ENCODE measurements around the gene GATA3. TPM values are rescaled to one million over a fixed set of nuclear protein-coding genes. Genes with fewer than 3 reads are reported as not detected.

Gene GATA3
- total RNA-seq, 1 donor from 2014 or later, result 17.6 TPM

DNA sequence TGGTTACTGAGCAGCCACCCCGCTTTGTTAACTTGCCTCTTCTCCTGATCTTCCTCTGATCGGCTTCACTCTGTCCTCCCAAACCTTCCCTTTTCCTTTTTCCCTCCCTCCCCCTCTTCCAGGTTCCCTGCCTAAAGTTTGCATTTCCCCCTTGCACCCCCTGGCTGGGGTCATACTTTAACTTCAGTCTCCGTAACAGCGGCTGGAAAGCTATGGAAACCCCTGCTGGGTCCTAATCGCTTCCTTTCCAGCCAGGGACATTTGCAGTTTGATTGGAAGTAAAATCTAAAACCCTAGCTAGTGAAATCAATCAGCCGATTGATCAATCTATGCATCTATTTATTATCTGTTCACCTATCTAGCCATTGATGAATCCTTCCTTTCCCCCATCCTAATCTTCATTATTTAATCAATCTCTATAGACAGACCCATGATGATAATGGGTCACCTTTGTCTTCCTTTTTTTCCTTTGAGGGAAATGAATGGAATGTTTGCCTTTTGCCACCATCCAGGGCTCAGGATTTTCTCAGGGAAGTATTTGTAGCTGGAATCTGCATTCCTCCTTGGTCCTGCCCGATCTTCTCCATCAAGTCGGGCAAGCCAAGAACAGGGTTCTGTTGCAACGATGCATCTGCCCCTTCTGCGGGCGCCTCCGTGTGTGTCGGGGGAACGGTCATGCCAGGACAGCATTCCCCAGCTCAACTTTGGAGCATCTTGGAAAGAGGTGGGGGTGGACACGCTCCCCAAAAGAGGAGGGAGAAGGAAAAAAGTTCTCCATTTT lies 8.8 kb downstream of the GATA3 start:
- no peak overlapping the region for H3K9ac ChIP-seq (ENCODE audit: low read length)
- no peak for FAIRE-seq
- Mint-ChIP-seq H3K27ac (ENCODE audit: unreplicated experiment) (peak overlapping the region; percentile 56), H3K4me3 (ENCODE audit: unreplicated experiment) (peak overlapping the region; percentile 5), H3K4me1 (ENCODE audit: low read depth, unreplicated experiment) (peaks cover 69% of the 10 kb centered on the region), H3K27me3 (ENCODE audit: low read depth, unreplicated experiment) (peaks cover 9% of the 10 kb centered on the region), H3K36me3 (ENCODE audit: low read depth, unreplicated experiment) (peaks cover 7% of the 10 kb centered on the region), H3K9me3 (ENCODE audit: unreplicated experiment) (no peaks in the 10 kb centered on the region)
- no peaks in the 10 kb centered on the region for H3K79me2 ChIP-seq (ENCODE audit: insufficient read depth, low read length)
- no peaks in the 10 kb centered on the region for H4K20me1 ChIP-seq (ENCODE audit: insufficient read depth, low read length)
- H3K27me3 ChIP-seq (ENCODE audit: insufficient read depth, low read length), result peaks cover 34% of the 10 kb centered on the region
- peaks cover 21% of the 10 kb centered on the region for H3K4me1 ChIP-seq (ENCODE audit: insufficient read depth, low read length)
- no peaks in the 10 kb centered on the region for H3K36me3 ChIP-seq (ENCODE audit: insufficient read depth, low read length)
- H3K4me2 ChIP-seq (ENCODE audit: low read length), result peak overlapping the region; percentile 48
- H3K4me3 ChIP-seq (ENCODE audit: insufficient read depth, low read depth, low read length), result no peak overlapping the region
- no peaks in the 10 kb centered on the region for H3K9me3 ChIP-seq (ENCODE audit: insufficient read depth, low read depth, low read length)
- no peak overlapping the region for H3K27ac ChIP-seq (ENCODE audit: low read depth, low read length)
- DNase-seq (ENCODE audit: low read depth), result no peak
- no peak overlapping the region for H2AFZ ChIP-seq (ENCODE audit: low read depth, low read length)
- TF ChIP-seq EZH2 (IDR thresholded peaks at IDR 0.05; ENCODE audit: insufficient read depth, low read length), result no peak
- TF ChIP-seq CTCF (IDR thresholded peaks at IDR 0.05; ENCODE audit: insufficient read depth, low read depth, low read length), result no peak

GRCh38 chr10:8063935-8064334 lies 9.4 kb downstream of the GATA3 start:
- no peaks in the 10 kb centered on the region for H4K20me1 ChIP-seq (ENCODE audit: insufficient read depth, low read length)
- H3K27ac ChIP-seq (ENCODE audit: low read depth, low read length), result no peak overlapping the region
- H3K4me3 ChIP-seq (ENCODE audit: insufficient read depth, low read depth, low read length), result no peak overlapping the region
- Mint-ChIP-seq H3K4me3 (ENCODE audit: unreplicated experiment) (no peak overlapping the region), H3K36me3 (ENCODE audit: low read depth, unreplicated experiment) (peaks cover 8% of the 10 kb centered on the region), H3K4me1 (ENCODE audit: low read depth, unreplicated experiment) (peaks cover 71% of the 10 kb centered on the region), H3K27me3 (ENCODE audit: low read depth, unreplicated experiment) (peaks cover 5% of the 10 kb centered on the region), H3K27ac (ENCODE audit: unreplicated experiment) (no peak overlapping the region), H3K9me3 (ENCODE audit: unreplicated experiment) (no peaks in the 10 kb centered on the region)
- peaks cover 24% of the 10 kb centered on the region for H3K4me1 ChIP-seq (ENCODE audit: insufficient read depth, low read length)
- no peaks in the 10 kb centered on the region for H3K79me2 ChIP-seq (ENCODE audit: insufficient read depth, low read length)
- no peak overlapping the region for H2AFZ ChIP-seq (ENCODE audit: low read depth, low read length)
- H3K4me2 ChIP-seq (ENCODE audit: low read length), result peak overlapping the region; percentile 48
- no peak for DNase-seq (ENCODE audit: low read depth)
- no peaks in the 10 kb centered on the region for H3K36me3 ChIP-seq (ENCODE audit: insufficient read depth, low read length)
- no peak for TF ChIP-seq EZH2 (IDR thresholded peaks at IDR 0.05; ENCODE audit: insufficient read depth, low read length)
- no peak for TF ChIP-seq CTCF (IDR thresholded peaks at IDR 0.05; ENCODE audit: insufficient read depth, low read depth, low read length)
- H3K9me3 ChIP-seq (ENCODE audit: insufficient read depth, low read depth, low read length), result no peaks in the 10 kb centered on the region
- no peak for FAIRE-seq
- peaks cover 29% of the 10 kb centered on the region for H3K27me3 ChIP-seq (ENCODE audit: insufficient read depth, low read length)
- no peak overlapping the region for H3K9ac ChIP-seq (ENCODE audit: low read length)

DNA sequence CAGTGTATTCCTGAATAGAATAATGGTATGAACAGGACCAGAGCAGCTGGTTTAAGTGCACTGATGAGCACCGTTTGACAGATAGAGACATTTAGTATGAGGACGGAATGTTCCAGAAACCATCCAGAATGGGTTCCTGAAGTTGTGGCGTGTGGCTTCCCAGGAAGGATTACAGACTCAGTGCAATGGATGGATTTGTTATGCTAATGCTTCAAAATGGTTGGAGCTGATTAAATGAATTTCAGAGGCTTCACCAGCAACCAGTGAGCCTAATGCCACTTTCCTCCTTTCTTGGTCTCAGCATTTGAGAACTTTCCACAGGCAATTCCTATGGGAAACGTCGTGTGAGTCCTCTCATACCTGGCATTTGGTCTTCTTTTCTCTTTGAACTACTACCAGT lies 9.9 kb downstream of the GATA3 start:
- Mint-ChIP-seq H3K36me3 (ENCODE audit: low read depth, unreplicated experiment) (peaks cover 10% of the 10 kb centered on the region), H3K9me3 (ENCODE audit: unreplicated experiment) (no peaks in the 10 kb centered on the region), H3K27me3 (ENCODE audit: low read depth, unreplicated experiment) (peaks cover 4% of the 10 kb centered on the region), H3K4me1 (ENCODE audit: low read depth, unreplicated experiment) (peaks cover 72% of the 10 kb centered on the region), H3K4me3 (ENCODE audit: unreplicated experiment) (peak overlapping the region; percentile 45), H3K27ac (ENCODE audit: unreplicated experiment) (peak overlapping the region; percentile 72)
- Histone ChIP-seq H3K27me3 (ENCODE audit: insufficient read depth, low read length) (peaks cover 25% of the 10 kb centered on the region), H3K36me3 (ENCODE audit: insufficient read depth, low read length) (no peaks in the 10 kb centered on the region), H3K4me3 (ENCODE audit: insufficient read depth, low read depth, low read length) (no peak overlapping the region), H3K9me3 (ENCODE audit: insufficient read depth, low read depth, low read length) (no peaks in the 10 kb centered on the region), H3K4me1 (ENCODE audit: insufficient read depth, low read length) (peaks cover 29% of the 10 kb centered on the region), H4K20me1 (ENCODE audit: insufficient read depth, low read length) (no peaks in the 10 kb centered on the region), H3K79me2 (ENCODE audit: insufficient read depth, low read length) (no peaks in the 10 kb centered on the region), H3K4me2 (ENCODE audit: low read length) (no peak overlapping the region), H2AFZ (ENCODE audit: low read depth, low read length) (no peak overlapping the region), H3K9ac (ENCODE audit: low read length) (no peak overlapping the region), H3K27ac (ENCODE audit: low read depth, low read length) (no peak overlapping the region)
- no peak for TF ChIP-seq CTCF (IDR thresholded peaks at IDR 0.05; ENCODE audit: insufficient read depth, low read depth, low read length)
- TF ChIP-seq EZH2 (IDR thresholded peaks at IDR 0.05; ENCODE audit: insufficient read depth, low read length), result no peak
- FAIRE-seq (no peak), DNase-seq (ENCODE audit: low read depth) (no peak)
